ENCODE data around the gene DPH5.

Gene DPH5

DNA sequence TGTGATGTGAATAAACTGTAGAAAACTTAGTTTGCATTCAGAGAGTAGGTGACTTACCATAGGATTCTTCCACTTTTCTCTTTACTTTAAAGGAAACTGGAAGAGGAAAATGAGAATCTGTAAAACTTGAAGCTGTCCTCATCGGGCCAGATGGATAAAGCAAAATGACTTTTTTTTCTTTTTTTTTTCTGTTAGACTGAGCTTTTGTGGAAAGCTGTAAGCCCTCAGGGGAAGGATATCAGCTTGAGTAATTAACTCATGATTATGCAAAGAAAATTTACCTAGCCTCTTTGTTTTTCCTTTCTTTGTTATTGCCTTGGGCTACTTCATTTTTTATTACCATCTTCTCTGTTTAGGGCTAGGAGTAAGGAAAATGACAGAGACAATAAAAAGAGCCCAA is 53.4 kb downstream of the DPH5 start:
- no peaks in the 10 kb centered on the region for H3F3A ChIP-seq (ENCODE audit: insufficient read depth)
- H3K36me3 ChIP-seq (ENCODE audit: low read length) = peaks cover 13% of the 10 kb centered on the region; the same call in 1 of the 2 replicates
- H3K4me2 ChIP-seq (ENCODE audit: low read depth, low read length, poor library complexity, severe bottlenecking) = no peak overlapping the region
- no peak overlapping the region for H3K4me3 ChIP-seq (ENCODE audit: insufficient read depth, low read length, poor library complexity, severe bottlenecking)
- no peaks in the 10 kb centered on the region for H3K9me3 ChIP-seq (ENCODE audit: insufficient read depth, low read length)
- H3K9ac ChIP-seq (ENCODE audit: low read length) = no peak overlapping the region
- no peak overlapping the region for H2AFZ ChIP-seq (ENCODE audit: low read depth, low read length, severe bottlenecking)
- H3K79me2 ChIP-seq (ENCODE audit: insufficient read depth, low read length) = no peaks in the 10 kb centered on the region
- TF ChIP-seq, protein P1, sequence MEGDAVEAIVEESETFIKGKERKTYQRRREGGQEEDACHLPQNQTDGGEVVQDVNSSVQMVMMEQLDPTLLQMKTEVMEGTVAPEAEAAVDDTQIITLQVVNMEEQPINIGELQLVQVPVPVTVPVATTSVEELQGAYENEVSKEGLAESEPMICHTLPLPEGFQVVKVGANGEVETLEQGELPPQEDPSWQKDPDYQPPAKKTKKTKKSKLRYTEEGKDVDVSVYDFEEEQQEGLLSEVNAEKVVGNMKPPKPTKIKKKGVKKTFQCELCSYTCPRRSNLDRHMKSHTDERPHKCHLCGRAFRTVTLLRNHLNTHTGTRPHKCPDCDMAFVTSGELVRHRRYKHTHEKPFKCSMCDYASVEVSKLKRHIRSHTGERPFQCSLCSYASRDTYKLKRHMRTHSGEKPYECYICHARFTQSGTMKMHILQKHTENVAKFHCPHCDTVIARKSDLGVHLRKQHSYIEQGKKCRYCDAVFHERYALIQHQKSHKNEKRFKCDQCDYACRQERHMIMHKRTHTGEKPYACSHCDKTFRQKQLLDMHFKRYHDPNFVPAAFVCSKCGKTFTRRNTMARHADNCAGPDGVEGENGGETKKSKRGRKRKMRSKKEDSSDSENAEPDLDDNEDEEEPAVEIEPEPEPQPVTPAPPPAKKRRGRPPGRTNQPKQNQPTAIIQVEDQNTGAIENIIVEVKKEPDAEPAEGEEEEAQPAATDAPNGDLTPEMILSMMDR (IDR thresholded peaks at IDR 0.05; ENCODE audit: insufficient read depth, low read length, poor library complexity, severe bottlenecking) = no peak
- no peak for TF ChIP-seq EZH2phosphoT487 (conservative IDR thresholded peaks at IDR 0.05; ENCODE audit: low read length)
- H3K27ac ChIP-seq (ENCODE audit: low read depth, low read length) = no peak overlapping the region
- H3K9me2 ChIP-seq (replicated peaks; ENCODE audit: insufficient read depth, low read length) = no peaks in the 10 kb centered on the region
- H3K27me3 ChIP-seq (ENCODE audit: low read length) = no peaks in the 10 kb centered on the region
- no peaks in the 10 kb centered on the region for H4K20me1 ChIP-seq (ENCODE audit: low read depth, low read length)

DNA sequence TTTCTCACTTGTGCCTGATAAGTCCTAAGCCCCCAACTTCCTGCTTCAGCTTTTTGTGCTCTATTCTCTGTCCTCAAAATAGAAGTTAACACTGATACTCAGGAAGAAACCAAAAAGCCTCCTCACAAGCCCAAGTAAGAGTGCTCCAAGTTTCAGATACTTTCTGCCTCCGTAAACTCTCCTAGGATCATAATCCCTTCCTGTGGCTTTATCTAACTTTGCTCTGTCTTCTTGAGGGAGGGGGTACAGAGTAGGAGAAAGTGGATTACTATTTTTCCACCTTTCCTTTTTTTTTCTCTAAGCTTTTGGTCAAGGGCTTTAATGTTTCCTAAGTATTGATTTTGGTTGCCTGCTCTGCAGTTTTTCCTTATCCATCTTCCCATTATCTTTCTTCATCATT is 54.6 kb downstream of the DPH5 start:
- Histone ChIP-seq H3F3A (ENCODE audit: insufficient read depth) (no peaks in the 10 kb centered on the region), H3K4me3 (ENCODE audit: insufficient read depth, low read length, poor library complexity, severe bottlenecking) (no peak overlapping the region), H3K27me3 (ENCODE audit: low read length) (no peaks in the 10 kb centered on the region), H3K9me2 (replicated peaks; ENCODE audit: insufficient read depth, low read length) (no peaks in the 10 kb centered on the region), H3K27ac (ENCODE audit: low read depth, low read length) (no peak overlapping the region), H3K9me3 (ENCODE audit: insufficient read depth, low read length) (no peaks in the 10 kb centered on the region), H3K4me2 (ENCODE audit: low read depth, low read length, poor library complexity, severe bottlenecking) (no peak overlapping the region), H3K36me3 (ENCODE audit: low read length) (peaks cover 8% of the 10 kb centered on the region; the same call in 1 of the 2 replicates), H4K20me1 (ENCODE audit: low read depth, low read length) (no peaks in the 10 kb centered on the region), H2AFZ (ENCODE audit: low read depth, low read length, severe bottlenecking) (no peak overlapping the region), H3K9ac (ENCODE audit: low read length) (no peak overlapping the region), H3K79me2 (ENCODE audit: insufficient read depth, low read length) (no peaks in the 10 kb centered on the region)
- TF ChIP-seq, protein P1 (IDR thresholded peaks at IDR 0.05; ENCODE audit: insufficient read depth, low read length, poor library complexity, severe bottlenecking) = no peak
- TF ChIP-seq EZH2phosphoT487 (conservative IDR thresholded peaks at IDR 0.05; ENCODE audit: low read length) = no peak

DNA sequence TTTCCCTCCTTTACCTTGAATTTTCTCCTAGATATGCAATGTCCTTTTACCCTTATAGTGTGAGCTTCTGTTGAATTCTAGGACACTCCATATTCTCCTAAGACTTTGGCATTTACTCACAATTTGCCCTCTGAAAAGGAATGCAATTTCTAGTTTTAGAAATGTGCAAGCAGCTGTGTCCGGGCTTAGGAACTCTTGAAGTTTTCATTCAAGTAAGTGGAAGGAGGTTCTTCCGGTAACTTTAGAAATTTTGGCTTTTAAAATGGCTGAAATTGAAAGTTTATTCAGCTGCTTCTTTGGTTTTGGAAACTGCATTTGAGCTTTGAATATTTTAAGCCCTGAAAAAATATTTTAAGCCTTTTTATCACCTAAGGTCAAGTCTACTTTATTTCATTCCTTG is 56.3 kb downstream of the DPH5 start:
- no peak for TF ChIP-seq EZH2phosphoT487 (conservative IDR thresholded peaks at IDR 0.05; ENCODE audit: low read length)
- TF ChIP-seq, protein P1 (IDR thresholded peaks at IDR 0.05; ENCODE audit: insufficient read depth, low read length, poor library complexity, severe bottlenecking) = no peak
- peaks cover 3% of the 10 kb centered on the region; the same call in 1 of the 2 replicates for H3K36me3 ChIP-seq (ENCODE audit: low read length)
- no peak overlapping the region for H3K4me2 ChIP-seq (ENCODE audit: low read depth, low read length, poor library complexity, severe bottlenecking)

More for the DNA sequence above, 56.3 kb downstream of the DPH5 start:
- no peak overlapping the region for H3K4me3 ChIP-seq (ENCODE audit: insufficient read depth, low read length, poor library complexity, severe bottlenecking)
- H4K20me1 ChIP-seq (ENCODE audit: low read depth, low read length) = no peaks in the 10 kb centered on the region
- H3K9me2 ChIP-seq (replicated peaks; ENCODE audit: insufficient read depth, low read length) = no peaks in the 10 kb centered on the region
- H2AFZ ChIP-seq (ENCODE audit: low read depth, low read length, severe bottlenecking) = no peak overlapping the region
- H3K9me3 ChIP-seq (ENCODE audit: insufficient read depth, low read length) = no peaks in the 10 kb centered on the region
- H3K27me3 ChIP-seq (ENCODE audit: low read length) = no peaks in the 10 kb centered on the region
- no peak overlapping the region for H3K27ac ChIP-seq (ENCODE audit: low read depth, low read length)
- no peaks in the 10 kb centered on the region for H3K79me2 ChIP-seq (ENCODE audit: insufficient read depth, low read length)
- H3F3A ChIP-seq (ENCODE audit: insufficient read depth) = no peaks in the 10 kb centered on the region
- H3K9ac ChIP-seq (ENCODE audit: low read length) = no peak overlapping the region

Measured in SU-DHL-6 (cell line).